Tibial artery (tissue), 4 donors: Measurements from ENCODE around the gene KLC1.
"Not testable (repeated sequence)": the region's sequence is repeated elsewhere in the genome, so short reads cannot be mapped to it uniquely, and the experiment has no call there.

ENCODE experiments used
- DNase-seq, 2 donors: peaks; one replicate each; pipeline ENCODE4 v3.0.0-alpha.2; 2019
- H3K27ac ChIP-seq, 2 donors: fragments of 200-600 bp; sonication (generic) in 1 of 2; 1 replicate in 1 of 2; 2 replicates in 1 of 2; pipeline ENCODE4 v1.5.1; 2018 to 2019; ENCODE audit warnings: mild to moderate bottlenecking in 1 of 2
- H3K27me3 ChIP-seq, 2 donors: fragments of 200-600 bp; sonication (generic) in 1 of 2; one replicate each; pipeline versions ENCODE4 v1.5.1 to v1.6.0; 2016 to 2019
- H3K36me3 ChIP-seq, 3 donors: fragments of 200-600 bp; sonication (generic) in 2 of 3; one replicate each; pipeline ENCODE4 v1.5.1; 2016 to 2019; ENCODE audit warnings: mild to moderate bottlenecking in 2 of 3
- H3K4me1 ChIP-seq, 4 donors: fragments of 200-600 bp; sonication (generic) in 2 of 4; 1 replicate in 3 of 4; 2 replicates in 1 of 4; pipeline ENCODE4 v1.5.1; 2016 to 2019
- H3K4me3 ChIP-seq, 2 donors: fragments of 200-600 bp; sonication (generic) in 1 of 2; 1 replicate in 1 of 2; 2 replicates in 1 of 2; pipeline ENCODE4 v1.5.1; 2018 to 2019; ENCODE audit warnings: mild to moderate bottlenecking in 2 of 2
- H3K9me3 ChIP-seq, 3 donors: fragments of 200-600 bp; sonication (generic) in 1 of 3; one replicate each; pipeline ENCODE4 v1.5.1; 2016 to 2019
- CTCF ChIP-seq, 2 experiments: fragments of 200-600 bp in 1 of 2; fragments of 450-650 bp in 1 of 2; IDR thresholded peaks; one replicate each; pipeline ENCODE4 v1.5.1; 2017 to 2019; ENCODE audit warnings: antibody characterized with exemption in 2 of 2, mild to moderate bottlenecking in 1 of 2, moderate library complexity in 1 of 2
- intact Hi-C: fragments of 100-400 bp; cut with DNase I; formaldehyde crosslinking; loops from one replicate; pipeline ENCODE4 v1.15.0; 2023; ENCODE audit warnings: low total_unique reads

Gene KLC1

GRCh38 chr14:103646189-103646588 lies 17.2 kb downstream of the KLC1 start:
- peaks cover 0 to 87% (median 23%) of the 10 kb centered on the region in 4 donors for H3K4me1 ChIP-seq

GRCh38 chr14:103649001-103649400 lies 20.0 kb downstream of the KLC1 start:
- Histone ChIP-seq H3K27me3 (no peaks in the 10 kb centered on the region), H3K36me3 (peaks cover 0 to 6% (median 0%) of the 10 kb centered on the region in 3 donors), H3K9me3 (no peaks in the 10 kb centered on the region), H3K27ac (no peak overlapping the region), H3K4me3 (no peak overlapping the region), H3K4me1 (peaks cover 0 to 88% (median 38%) of the 10 kb centered on the region in 4 donors)
- intact Hi-C loops: no loop called here
- no peak for DNase-seq
- no peak for TF ChIP-seq CTCF (IDR thresholded peaks at IDR 0.05)

More at GRCh38 chr14:103646189-103646588, 17.2 kb downstream of the KLC1 start:
- Histone ChIP-seq H3K36me3 (peaks cover 0 to 6% (median 0%) of the 10 kb centered on the region in 3 donors), H3K27me3 (no peaks in the 10 kb centered on the region), H3K9me3 (no peaks in the 10 kb centered on the region), H3K4me3 (no peak overlapping the region), H3K27ac (no peak overlapping the region)
- intact Hi-C loops: no loop called here
- DNase-seq: no peak
- no peak for TF ChIP-seq CTCF (IDR thresholded peaks at IDR 0.05)

GRCh38 chr14:103650213-103650612 lies 21.2 kb downstream of the KLC1 start:
- Histone ChIP-seq H3K4me3 (no peak overlapping the region), H3K27ac (no peak overlapping the region), H3K36me3 (peaks cover 7 to 16% (median 8%) of the 10 kb centered on the region in 3 donors), H3K27me3 (no peaks in the 10 kb centered on the region), H3K4me1 (peaks cover 0 to 88% (median 43%) of the 10 kb centered on the region in 4 donors), H3K9me3 (no peaks in the 10 kb centered on the region)
- intact Hi-C loops: no loop called here
- no peak for TF ChIP-seq CTCF (IDR thresholded peaks at IDR 0.05)
- DNase-seq: no peak

GRCh38 chr14:103651585-103651984 lies 22.6 kb downstream of the KLC1 start:
- peak overlapping the region in 1 of 2 donors; percentile 49 for H3K27ac ChIP-seq
- H3K4me1 ChIP-seq: peaks cover 0 to 86% (median 38%) of the 10 kb centered on the region in 4 donors
- TF ChIP-seq CTCF (IDR thresholded peaks at IDR 0.05): no peak

GRCh38 chr14:103652806-103653205 lies 23.8 kb downstream of the KLC1 start:
- DNase-seq: no peak
- peaks cover 32 to 42% (median 32%) of the 10 kb centered on the region in 3 donors for H3K36me3 ChIP-seq
- H3K4me1 ChIP-seq: peaks cover 0 to 85% (median 41%) of the 10 kb centered on the region in 4 donors
- no peaks in the 10 kb centered on the region for H3K9me3 ChIP-seq
- intact Hi-C loops: no loop called here
- H3K4me3 ChIP-seq: peak overlapping the region in 1 of 2 donors; percentile 5
- no peak for TF ChIP-seq CTCF (IDR thresholded peaks at IDR 0.05)
- H3K27me3 ChIP-seq: no peaks in the 10 kb centered on the region
- H3K27ac ChIP-seq: peak overlapping the region; percentile 49 to 52

More at GRCh38 chr14:103651585-103651984, 22.6 kb downstream of the KLC1 start:
- H3K27me3 ChIP-seq: no peaks in the 10 kb centered on the region
- H3K9me3 ChIP-seq: no peaks in the 10 kb centered on the region
- intact Hi-C loops: no loop called here
- DNase-seq: no peak
- peaks cover 20 to 30% (median 22%) of the 10 kb centered on the region in 3 donors for H3K36me3 ChIP-seq
- no peak overlapping the region for H3K4me3 ChIP-seq

- Histone ChIP-seq H3K4me1 (peaks cover 0 to 88% (median 41%) of the 10 kb centered on the region in 4 donors), H3K36me3 (peaks cover 35 to 47% (median 37%) of the 10 kb centered on the region in 3 donors), H3K27ac (peak overlapping the region; percentile 4 to 49), H3K4me3 (peak overlapping the region in 1 of 2 donors; percentile 5)
- H3K27me3 ChIP-seq, DNase-seq, H3K9me3 ChIP-seq, intact Hi-C loops: not testable (repeated sequence)
These were observed 24.3 kb downstream of the KLC1 start for GRCh38 chr14:103653336-103653735.
